GM12878 (cell line): ENCODE measurements around the gene FBXO7. TPM values are rescaled to one million over a fixed set of nuclear protein-coding genes. Genes with fewer than 3 reads are reported as not detected.

ENCODE experiments used
- ATF7 ChIP-seq: fragments of 450-650 bp; IDR thresholded peaks from 2 replicates; pipeline ENCODE4 v1.6.1; 2016; ENCODE audit warnings: low read depth, mild to moderate bottlenecking
- CHD1 ChIP-seq: IDR thresholded peaks from 2 replicates; pipeline ENCODE4 v1.6.1; 2012; ENCODE audit warnings: low read depth, low read length, improper control_type of control experiment
- CHD2 ChIP-seq: IDR thresholded peaks from 2 replicates; pipeline ENCODE4 v1.6.1; 2011; ENCODE audit warnings: low read depth, low read length, improper control_type of control experiment, borderline replicate concordance
- CREB1 ChIP-seq: IDR thresholded peaks from 2 replicates; pipeline ENCODE4 v1.6.1; 2012; ENCODE audit warnings: low read depth, mild to moderate bottlenecking, inconsistent platforms
- DPF2 ChIP-seq: fragments of 450-650 bp; IDR thresholded peaks from 2 replicates; pipeline ENCODE4 v1.6.1; 2017; ENCODE audit warnings: mild to moderate bottlenecking
- FOS ChIP-seq: IDR thresholded peaks from 3 replicates; pipeline ENCODE4 v1.6.1; 2011; ENCODE audit warnings: borderline replicate concordance; ENCODE audit not compliant: insufficient read length; ENCODE audit errors: extremely low read depth
- HDAC6 ChIP-seq: fragments of 200-600 bp; sonication (generic); IDR thresholded peaks from one replicate; pipeline ENCODE4 v1.8.0; 2017; ENCODE audit warnings: antibody characterized with exemption; ENCODE audit not compliant: unreplicated experiment
- KLF5 ChIP-seq: fragments of 450-650 bp; IDR thresholded peaks from 2 replicates; pipeline ENCODE4 v1.6.1; 2014; ENCODE audit warnings: mild to moderate bottlenecking; ENCODE audit not compliant: partially characterized antibody
- MXI1 ChIP-seq: fragments of 150-350 bp; IDR thresholded peaks from 2 replicates; pipeline ENCODE4 v1.6.1; 2011; ENCODE audit warnings: low read depth, mild to moderate bottlenecking, inconsistent platforms, low read length, improper control_type of control experiment
- MYB ChIP-seq: fragments of 150-350 bp; IDR thresholded peaks from 2 replicates; pipeline ENCODE4 v1.6.1; 2014; ENCODE audit warnings: mild to moderate bottlenecking, low read depth, low read length, borderline replicate concordance
- NFYB ChIP-seq: IDR thresholded peaks from 2 replicates; pipeline ENCODE4 v1.6.1; 2011; ENCODE audit warnings: low read depth, mild to moderate bottlenecking, low read length, improper control_type of control experiment, moderate library complexity; ENCODE audit not compliant: insufficient read depth
- PAX5 ChIP-seq: IDR thresholded peaks from 2 replicates; pipeline ENCODE4 v1.6.1; 2011; ENCODE audit warnings: low read depth, low read length, borderline replicate concordance
- SMAD5 ChIP-seq: IDR thresholded peaks from 2 replicates; pipeline ENCODE4 v1.6.1; 2016; ENCODE audit warnings: antibody characterized with exemption, low read depth
- SMC3 ChIP-seq: IDR thresholded peaks from 2 replicates; pipeline ENCODE4 v1.6.1; 2011; ENCODE audit warnings: low read length, improper control_type of control experiment, borderline replicate concordance
- SUZ12 ChIP-seq: fragments of 200-600 bp; sonication (generic); IDR thresholded peaks from one replicate; pipeline ENCODE4 v1.6.1; 2018; ENCODE audit warnings: antibody characterized with exemption, mild to moderate bottlenecking; ENCODE audit not compliant: unreplicated experiment
- polyA plus RNA-seq, 11 experiments: library from polyadenylated mRNA; depleted of rRNA in 4 of 11; unstranded in 6 of 11; stranded (reverse) in 5 of 11; fragments of >200 nt; fragmentation: Nextera tagmentation in 4 of 11; fragmentation: Illumina TruSeq in 1 of 11; extraction: Ambion mirVana in 4 of 11; extraction: Trizol in 1 of 11; gene quantifications; 1 replicate in 1 of 11; 2 replicates in 10 of 11; pipeline versions ENCODE4 v1.2.1 to v1.2.3, GENCODE V29; 2011 to 2016; ENCODE audit warnings: inconsistent platforms in 2 of 11, missing spikeins in 2 of 11, low read depth in 1 of 11
- total RNA-seq, 4 experiments: library from RNA; depleted of rRNA in 3 of 4; stranded (reverse); fragments of >200 nt in 3 of 4; fragmentation: Illumina TruSeq in 1 of 4; extraction: Trizol in 1 of 4; gene quantifications; 2 replicates each; pipeline versions ENCODE4 v1.2.1 to v1.2.3, GENCODE V29; 2013 to 2021
- TF ChIP-seq, protein P1 (sequence below): fragments of 450-650 bp; IDR thresholded peaks from 2 replicates; pipeline ENCODE4 v1.6.1; 2017; ENCODE audit warnings: mild to moderate bottlenecking, moderate library complexity
- TF ChIP-seq, protein P2 (sequence below): IDR thresholded peaks from 2 replicates; pipeline ENCODE4 v1.6.1; 2011; ENCODE audit warnings: borderline replicate concordance, low read depth, mild to moderate bottlenecking, moderate library complexity, low read length; ENCODE audit not compliant: insufficient read depth, poor library complexity, severe bottlenecking
- TF ChIP-seq, protein P3 (sequence below): fragments of 450-650 bp; IDR thresholded peaks from 2 replicates; pipeline ENCODE4 v1.6.1; 2017; ENCODE audit warnings: antibody characterized with exemption, mild to moderate bottlenecking, moderate library complexity
- TF ChIP-seq, protein P4 (sequence below): fragments of 450-650 bp; IDR thresholded peaks from 2 replicates; pipeline ENCODE4 v1.6.1; 2017; ENCODE audit warnings: mild to moderate bottlenecking

FBXO7 gene
- total and polyA plus RNA-seq, 10 of the 15 experiments (the other 5 are each of a cell fraction or from before 2014, with no cell fraction given), result 37.3 to 192 (median 110) TPM

DNA sequence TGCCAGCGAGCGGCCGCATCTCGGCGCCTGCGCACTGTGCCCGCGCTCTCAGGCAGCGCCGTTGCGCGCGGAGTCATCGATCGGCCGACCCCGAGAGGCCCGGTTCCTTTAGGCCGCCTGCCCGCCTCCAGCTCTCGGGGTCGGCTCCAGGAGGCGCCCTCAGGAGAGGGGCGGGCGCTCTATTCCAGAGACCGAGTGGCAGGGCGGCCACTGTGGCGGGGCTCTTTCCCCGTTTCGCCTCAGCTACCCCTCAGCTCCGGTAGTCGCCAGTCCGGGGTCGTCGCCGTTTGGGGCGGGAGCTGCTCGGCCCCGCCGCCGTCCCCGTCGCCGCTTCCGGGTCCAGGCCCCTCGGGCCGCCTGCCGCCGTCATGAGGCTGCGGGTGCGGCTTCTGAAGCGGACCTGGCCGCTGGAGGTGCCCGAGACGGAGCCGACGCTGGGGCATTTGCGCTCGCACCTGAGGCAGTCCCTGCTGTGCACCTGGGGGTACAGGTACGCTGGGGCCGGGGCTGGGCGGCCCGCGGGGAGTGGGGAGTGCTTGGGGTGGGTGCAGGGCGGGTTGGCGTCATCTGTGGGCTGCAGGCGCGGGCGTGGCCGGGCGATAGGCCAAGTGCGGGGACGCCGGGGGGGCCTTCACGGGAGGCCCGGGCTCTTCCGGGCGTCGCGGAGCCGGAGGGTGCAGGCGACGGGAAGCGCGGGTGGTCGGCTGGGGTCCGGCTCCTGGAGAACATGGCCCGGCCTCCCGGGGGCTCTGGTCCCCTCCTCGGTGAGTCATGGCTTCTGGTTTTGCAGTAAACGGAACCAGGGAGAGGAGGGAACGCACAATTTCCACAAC, at the start of gene FBXO7 (continued):
- TF ChIP-seq, protein P1, sequence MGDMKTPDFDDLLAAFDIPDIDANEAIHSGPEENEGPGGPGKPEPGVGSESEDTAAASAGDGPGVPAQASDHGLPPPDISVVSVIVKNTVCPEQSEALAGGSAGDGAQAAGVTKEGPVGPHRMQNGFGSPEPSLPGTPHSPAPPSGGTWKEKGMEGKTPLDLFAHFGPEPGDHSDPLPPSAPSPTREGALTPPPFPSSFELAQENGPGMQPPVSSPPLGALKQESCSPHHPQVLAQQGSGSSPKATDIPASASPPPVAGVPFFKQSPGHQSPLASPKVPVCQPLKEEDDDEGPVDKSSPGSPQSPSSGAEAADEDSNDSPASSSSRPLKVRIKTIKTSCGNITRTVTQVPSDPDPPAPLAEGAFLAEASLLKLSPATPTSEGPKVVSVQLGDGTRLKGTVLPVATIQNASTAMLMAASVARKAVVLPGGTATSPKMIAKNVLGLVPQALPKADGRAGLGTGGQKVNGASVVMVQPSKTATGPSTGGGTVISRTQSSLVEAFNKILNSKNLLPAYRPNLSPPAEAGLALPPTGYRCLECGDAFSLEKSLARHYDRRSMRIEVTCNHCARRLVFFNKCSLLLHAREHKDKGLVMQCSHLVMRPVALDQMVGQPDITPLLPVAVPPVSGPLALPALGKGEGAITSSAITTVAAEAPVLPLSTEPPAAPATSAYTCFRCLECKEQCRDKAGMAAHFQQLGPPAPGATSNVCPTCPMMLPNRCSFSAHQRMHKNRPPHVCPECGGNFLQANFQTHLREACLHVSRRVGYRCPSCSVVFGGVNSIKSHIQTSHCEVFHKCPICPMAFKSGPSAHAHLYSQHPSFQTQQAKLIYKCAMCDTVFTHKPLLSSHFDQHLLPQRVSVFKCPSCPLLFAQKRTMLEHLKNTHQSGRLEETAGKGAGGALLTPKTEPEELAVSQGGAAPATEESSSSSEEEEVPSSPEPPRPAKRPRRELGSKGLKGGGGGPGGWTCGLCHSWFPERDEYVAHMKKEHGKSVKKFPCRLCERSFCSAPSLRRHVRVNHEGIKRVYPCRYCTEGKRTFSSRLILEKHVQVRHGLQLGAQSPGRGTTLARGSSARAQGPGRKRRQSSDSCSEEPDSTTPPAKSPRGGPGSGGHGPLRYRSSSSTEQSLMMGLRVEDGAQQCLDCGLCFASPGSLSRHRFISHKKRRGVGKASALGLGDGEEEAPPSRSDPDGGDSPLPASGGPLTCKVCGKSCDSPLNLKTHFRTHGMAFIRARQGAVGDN, result peak; percentile 47; the same call in 1 of the 2 replicates
- TF ChIP-seq CHD2, result no peak
- TF ChIP-seq, protein P2, sequence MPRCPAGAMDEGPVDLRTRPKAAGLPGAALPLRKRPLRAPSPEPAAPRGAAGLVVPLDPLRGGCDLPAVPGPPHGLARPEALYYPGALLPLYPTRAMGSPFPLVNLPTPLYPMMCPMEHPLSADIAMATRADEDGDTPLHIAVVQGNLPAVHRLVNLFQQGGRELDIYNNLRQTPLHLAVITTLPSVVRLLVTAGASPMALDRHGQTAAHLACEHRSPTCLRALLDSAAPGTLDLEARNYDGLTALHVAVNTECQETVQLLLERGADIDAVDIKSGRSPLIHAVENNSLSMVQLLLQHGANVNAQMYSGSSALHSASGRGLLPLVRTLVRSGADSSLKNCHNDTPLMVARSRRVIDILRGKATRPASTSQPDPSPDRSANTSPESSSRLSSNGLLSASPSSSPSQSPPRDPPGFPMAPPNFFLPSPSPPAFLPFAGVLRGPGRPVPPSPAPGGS, result no peak
- no peak for TF ChIP-seq SUZ12
- TF ChIP-seq, protein P3, sequence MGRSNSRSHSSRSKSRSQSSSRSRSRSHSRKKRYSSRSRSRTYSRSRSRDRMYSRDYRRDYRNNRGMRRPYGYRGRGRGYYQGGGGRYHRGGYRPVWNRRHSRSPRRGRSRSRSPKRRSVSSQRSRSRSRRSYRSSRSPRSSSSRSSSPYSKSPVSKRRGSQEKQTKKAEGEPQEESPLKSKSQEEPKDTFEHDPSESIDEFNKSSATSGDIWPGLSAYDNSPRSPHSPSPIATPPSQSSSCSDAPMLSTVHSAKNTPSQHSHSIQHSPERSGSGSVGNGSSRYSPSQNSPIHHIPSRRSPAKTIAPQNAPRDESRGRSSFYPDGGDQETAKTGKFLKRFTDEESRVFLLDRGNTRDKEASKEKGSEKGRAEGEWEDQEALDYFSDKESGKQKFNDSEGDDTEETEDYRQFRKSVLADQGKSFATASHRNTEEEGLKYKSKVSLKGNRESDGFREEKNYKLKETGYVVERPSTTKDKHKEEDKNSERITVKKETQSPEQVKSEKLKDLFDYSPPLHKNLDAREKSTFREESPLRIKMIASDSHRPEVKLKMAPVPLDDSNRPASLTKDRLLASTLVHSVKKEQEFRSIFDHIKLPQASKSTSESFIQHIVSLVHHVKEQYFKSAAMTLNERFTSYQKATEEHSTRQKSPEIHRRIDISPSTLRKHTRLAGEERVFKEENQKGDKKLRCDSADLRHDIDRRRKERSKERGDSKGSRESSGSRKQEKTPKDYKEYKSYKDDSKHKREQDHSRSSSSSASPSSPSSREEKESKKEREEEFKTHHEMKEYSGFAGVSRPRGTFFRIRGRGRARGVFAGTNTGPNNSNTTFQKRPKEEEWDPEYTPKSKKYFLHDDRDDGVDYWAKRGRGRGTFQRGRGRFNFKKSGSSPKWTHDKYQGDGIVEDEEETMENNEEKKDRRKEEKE, result no peak
- TF ChIP-seq, protein P4, sequence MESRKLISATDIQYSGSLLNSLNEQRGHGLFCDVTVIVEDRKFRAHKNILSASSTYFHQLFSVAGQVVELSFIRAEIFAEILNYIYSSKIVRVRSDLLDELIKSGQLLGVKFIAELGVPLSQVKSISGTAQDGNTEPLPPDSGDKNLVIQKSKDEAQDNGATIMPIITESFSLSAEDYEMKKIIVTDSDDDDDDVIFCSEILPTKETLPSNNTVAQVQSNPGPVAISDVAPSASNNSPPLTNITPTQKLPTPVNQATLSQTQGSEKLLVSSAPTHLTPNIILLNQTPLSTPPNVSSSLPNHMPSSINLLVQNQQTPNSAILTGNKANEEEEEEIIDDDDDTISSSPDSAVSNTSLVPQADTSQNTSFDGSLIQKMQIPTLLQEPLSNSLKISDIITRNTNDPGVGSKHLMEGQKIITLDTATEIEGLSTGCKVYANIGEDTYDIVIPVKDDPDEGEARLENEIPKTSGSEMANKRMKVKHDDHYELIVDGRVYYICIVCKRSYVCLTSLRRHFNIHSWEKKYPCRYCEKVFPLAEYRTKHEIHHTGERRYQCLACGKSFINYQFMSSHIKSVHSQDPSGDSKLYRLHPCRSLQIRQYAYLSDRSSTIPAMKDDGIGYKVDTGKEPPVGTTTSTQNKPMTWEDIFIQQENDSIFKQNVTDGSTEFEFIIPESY, result no peak
- peak; percentile 66; the same call in 1 of the 2 replicates for TF ChIP-seq CREB1
- peak; percentile 73 for TF ChIP-seq DPF2
- TF ChIP-seq HDAC6, result no peak
- no peak for TF ChIP-seq SMC3
- TF ChIP-seq NFYB, result no peak
- TF ChIP-seq KLF5, result no peak
- no peak for TF ChIP-seq FOS
- TF ChIP-seq CHD1, result no peak; the same call in 1 of the 2 replicates
- TF ChIP-seq SMAD5, result peak; percentile 44; the same call in 1 of the 2 replicates
- 0 out of 2 replicates have a peak, but pooled peaks have one; percentile 45 for TF ChIP-seq MXI1
- TF ChIP-seq PAX5, result no peak
- no peak for TF ChIP-seq ATF7
- TF ChIP-seq MYB, result no peak
